DOHH2 (cell line): Measurements from ENCODE around the gene MYL6.

Experiments used
- H3F3A ChIP-seq: fragments of 200-600 bp; sonication (generic), shearing (Covaris generic); 2 replicates; pipeline ENCODE4 v1.6.0; 2016; ENCODE audit warnings: antibody characterized with exemption, mild to moderate bottlenecking; ENCODE audit not compliant: control insufficient read depth, insufficient read depth
- H3K27ac ChIP-seq: fragments of 200-600 bp; sonication (generic); 2 replicates; pipeline ENCODE4 v1.5.1; 2014; ENCODE audit warnings: low read depth, mild to moderate bottlenecking, low read length, moderate library complexity
- H3K27me3 ChIP-seq: fragments of 200-600 bp; sonication (generic); 2 replicates; pipeline ENCODE4 v1.6.1; 2014; ENCODE audit warnings: mild to moderate bottlenecking, low read length, mixed read lengths; ENCODE audit not compliant: control insufficient read depth
- H3K36me3 ChIP-seq: fragments of 200-600 bp; sonication (generic); 2 replicates; pipeline ENCODE4 v1.6.1; 2014; ENCODE audit warnings: mild to moderate bottlenecking, low read length, moderate library complexity, mixed read lengths; ENCODE audit not compliant: control insufficient read depth
- H3K4me1 ChIP-seq: fragments of 200-600 bp; sonication (generic); 2 replicates; pipeline ENCODE4 v1.6.1; 2014; ENCODE audit warnings: mild to moderate bottlenecking, low read length, mixed read lengths; ENCODE audit not compliant: control insufficient read depth
- H3K4me2 ChIP-seq: fragments of 200-600 bp; sonication (generic); 2 replicates; pipeline ENCODE4 v1.6.0; 2014; ENCODE audit warnings: mild to moderate bottlenecking, low read length, moderate library complexity
- H3K4me3 ChIP-seq: fragments of 200-600 bp; sonication (generic); 2 replicates; pipeline ENCODE4 v1.5.1; 2014; ENCODE audit warnings: mild to moderate bottlenecking, low read length, mixed read lengths
- H3K79me2 ChIP-seq: fragments of 200-600 bp; sonication (generic); 2 replicates; pipeline ENCODE4 v1.6.1; 2014; ENCODE audit warnings: mild to moderate bottlenecking, low read length, mixed read lengths; ENCODE audit not compliant: control insufficient read depth
- H3K9me2 ChIP-seq: fragments of 200-600 bp; sonication (generic); replicated peaks from 2 replicates; pipeline ENCODE4 v1.6.1; 2014; ENCODE audit warnings: mild to moderate bottlenecking, low read length, mixed read lengths; ENCODE audit not compliant: control insufficient read depth
- H3K9me3 ChIP-seq: fragments of 200-600 bp; sonication (generic); 2 replicates; pipeline ENCODE4 v1.6.1; 2014; ENCODE audit warnings: antibody characterized with exemption, low read length, mixed read lengths; ENCODE audit not compliant: control insufficient read depth, insufficient read depth
- H4K20me1 ChIP-seq: fragments of 200-600 bp; sonication (generic); 2 replicates; pipeline ENCODE4 v1.6.0; 2014; ENCODE audit warnings: low read depth, mild to moderate bottlenecking, antibody characterized with exemption, low read length, moderate library complexity; ENCODE audit not compliant: control insufficient read depth, insufficient read depth
- EZH2phosphoT487 ChIP-seq: fragments of 200-600 bp; sonication (generic); IDR thresholded peaks from 2 replicates; pipeline ENCODE4 v1.6.1; 2017; ENCODE audit warnings: borderline replicate concordance, mild to moderate bottlenecking, antibody characterized with exemption, low read length, moderate library complexity, mixed read lengths
- TF ChIP-seq, protein P1 (sequence below): fragments of 200-600 bp; sonication (generic); IDR thresholded peaks from one replicate; pipeline ENCODE4 v1.5.1; 2014; ENCODE audit warnings: antibody characterized with exemption, mild to moderate bottlenecking, low read depth, low read length; ENCODE audit not compliant: poor library complexity, severe bottlenecking

MYL6 gene

DNA sequence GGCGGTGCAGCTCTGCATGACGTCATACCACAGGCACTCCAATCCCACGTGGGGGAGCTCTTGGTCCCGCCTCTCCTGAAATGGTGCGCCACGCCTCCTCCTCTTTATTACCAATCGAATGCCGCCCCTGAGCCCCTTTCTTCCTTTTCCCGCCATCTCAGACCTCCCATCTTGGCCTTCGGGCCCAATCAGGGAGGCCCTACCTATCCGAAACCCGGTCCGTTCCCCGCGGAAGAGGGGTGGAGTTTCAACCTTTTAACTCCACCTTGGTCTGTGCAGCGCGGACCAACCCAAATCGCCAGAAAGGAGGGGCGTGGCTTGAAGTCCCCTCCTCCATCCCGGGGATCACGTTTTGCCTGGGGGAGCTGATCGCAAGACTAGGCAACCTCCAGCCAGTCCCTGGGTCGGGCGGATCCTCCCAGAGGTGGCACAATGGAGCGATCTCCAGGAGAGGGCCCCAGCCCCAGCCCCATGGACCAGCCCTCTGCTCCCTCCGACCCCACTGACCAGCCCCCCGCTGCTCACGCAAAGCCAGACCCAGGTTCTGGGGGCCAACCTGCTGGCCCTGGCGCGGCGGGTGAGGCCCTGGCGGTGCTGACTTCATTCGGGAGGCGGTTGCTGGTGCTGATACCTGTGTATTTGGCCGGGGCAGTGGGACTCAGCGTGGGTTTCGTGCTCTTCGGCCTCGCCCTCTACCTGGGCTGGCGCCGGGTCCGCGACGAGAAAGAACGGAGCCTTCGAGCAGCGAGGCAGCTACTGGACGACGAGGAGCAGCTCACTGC lies 30.1 kb upstream of the MYL6 start, which contains the start of gene ESYT1:
Gene ESYT1, plus strand, starts transcription at position 380 of the 782 bp plus-strand sequence. Its CDS starts 53 bp downstream, at position 433.
- H3K9me3 ChIP-seq, result peaks cover 5% of the 10 kb centered on the region; the same call in 1 of the 2 replicates
- peak within 1 kb of the TSS; percentile 82 for H3K27ac ChIP-seq
- H3K9me2 ChIP-seq, result no peaks in the 10 kb centered on the region
- H3K4me1 ChIP-seq, result peaks cover 54% of the 10 kb centered on the region
- H3K36me3 ChIP-seq, result peaks cover 29% of the 10 kb centered on the region
- H3K4me3 ChIP-seq, result peak within 1 kb of the TSS; percentile 90
- H3F3A ChIP-seq, result peaks cover 28% of the 10 kb centered on the region
- no peaks in the 10 kb centered on the region for H3K27me3 ChIP-seq
- peaks cover 40% of the 10 kb centered on the region for H3K79me2 ChIP-seq
- H3K4me2 ChIP-seq, result peak within 1 kb of the TSS; percentile 93
- TF ChIP-seq, protein P1, sequence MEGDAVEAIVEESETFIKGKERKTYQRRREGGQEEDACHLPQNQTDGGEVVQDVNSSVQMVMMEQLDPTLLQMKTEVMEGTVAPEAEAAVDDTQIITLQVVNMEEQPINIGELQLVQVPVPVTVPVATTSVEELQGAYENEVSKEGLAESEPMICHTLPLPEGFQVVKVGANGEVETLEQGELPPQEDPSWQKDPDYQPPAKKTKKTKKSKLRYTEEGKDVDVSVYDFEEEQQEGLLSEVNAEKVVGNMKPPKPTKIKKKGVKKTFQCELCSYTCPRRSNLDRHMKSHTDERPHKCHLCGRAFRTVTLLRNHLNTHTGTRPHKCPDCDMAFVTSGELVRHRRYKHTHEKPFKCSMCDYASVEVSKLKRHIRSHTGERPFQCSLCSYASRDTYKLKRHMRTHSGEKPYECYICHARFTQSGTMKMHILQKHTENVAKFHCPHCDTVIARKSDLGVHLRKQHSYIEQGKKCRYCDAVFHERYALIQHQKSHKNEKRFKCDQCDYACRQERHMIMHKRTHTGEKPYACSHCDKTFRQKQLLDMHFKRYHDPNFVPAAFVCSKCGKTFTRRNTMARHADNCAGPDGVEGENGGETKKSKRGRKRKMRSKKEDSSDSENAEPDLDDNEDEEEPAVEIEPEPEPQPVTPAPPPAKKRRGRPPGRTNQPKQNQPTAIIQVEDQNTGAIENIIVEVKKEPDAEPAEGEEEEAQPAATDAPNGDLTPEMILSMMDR, result no peak
- no peak for TF ChIP-seq EZH2phosphoT487
- no peaks in the 10 kb centered on the region for H4K20me1 ChIP-seq

DNA sequence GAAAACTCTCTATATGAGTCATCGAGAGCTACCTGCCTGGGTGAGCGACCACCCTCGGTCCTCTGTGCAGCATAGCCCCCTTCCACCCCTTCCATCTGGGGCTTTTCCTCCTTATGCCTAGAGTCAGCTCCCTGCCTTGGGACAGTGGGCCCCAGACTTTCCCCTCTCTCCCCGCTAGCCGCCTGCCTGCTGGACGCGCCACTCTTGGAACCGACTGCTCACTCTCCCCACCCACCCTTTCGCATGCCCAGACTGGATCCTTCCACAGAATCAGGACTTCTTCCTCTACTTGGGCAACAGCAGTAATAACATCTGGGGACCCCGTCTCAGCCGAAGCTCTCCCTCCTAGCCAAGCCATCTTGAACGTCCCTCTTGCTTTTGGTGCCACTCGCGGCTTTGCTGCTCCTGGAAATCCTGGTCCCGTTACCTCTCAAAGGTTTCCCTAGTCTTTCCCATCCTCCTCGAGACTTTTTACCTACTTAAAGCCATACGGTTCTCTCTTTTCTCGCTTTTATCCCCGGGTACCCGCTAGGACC lies 29.4 kb upstream of the MYL6 start:
- Histone ChIP-seq H3K4me3 (peak overlapping the region; percentile 90), H4K20me1 (no peaks in the 10 kb centered on the region), H3K4me2 (peak overlapping the region; percentile 85), H3K9me3 (peaks cover 5% of the 10 kb centered on the region; the same call in 1 of the 2 replicates), H3K36me3 (peaks cover 36% of the 10 kb centered on the region), H3K9me2 (no peaks in the 10 kb centered on the region), H3K27me3 (no peaks in the 10 kb centered on the region), H3K79me2 (peaks cover 40% of the 10 kb centered on the region), H3K4me1 (peaks cover 52% of the 10 kb centered on the region), H3F3A (peaks cover 28% of the 10 kb centered on the region), H3K27ac (peak overlapping the region; percentile 53)
- TF ChIP-seq EZH2phosphoT487, result no peak
- TF ChIP-seq, protein P1, result no peak

DNA sequence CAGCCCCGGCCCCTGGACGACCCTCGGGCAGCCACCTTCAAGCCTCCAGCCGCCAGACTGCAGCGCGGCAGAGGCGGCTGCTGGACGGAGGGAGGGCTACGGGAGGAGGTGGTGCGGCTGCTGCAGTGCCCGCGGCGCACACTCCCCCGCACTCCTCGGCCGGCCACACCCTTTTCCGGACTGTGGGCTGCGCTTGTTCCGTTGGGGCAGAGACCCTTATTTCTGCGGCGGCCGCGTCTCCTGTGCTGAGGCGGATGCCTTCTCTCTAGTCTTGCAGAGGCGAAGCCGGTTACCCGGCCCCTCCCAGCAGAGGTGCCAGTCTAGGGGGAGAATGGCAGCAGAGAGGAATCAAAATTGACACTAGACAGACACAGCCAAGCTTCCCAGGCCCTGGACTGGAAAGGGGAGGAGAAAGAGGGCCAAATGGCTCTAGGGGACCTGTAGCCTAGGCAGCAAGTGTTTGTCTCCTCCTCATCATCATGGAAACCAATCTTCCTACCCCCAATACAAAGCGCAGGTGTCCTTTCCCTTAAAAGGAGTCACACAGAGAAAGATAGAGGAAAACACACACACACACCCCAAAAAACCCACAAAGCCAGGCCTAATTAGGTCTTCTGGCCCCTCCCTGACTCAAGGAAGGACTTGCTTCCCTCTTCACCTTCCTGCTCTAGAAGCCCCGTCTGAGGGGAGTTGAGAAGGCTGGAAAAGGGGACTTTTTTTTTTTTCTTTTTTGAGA lies 28.8 kb upstream of the MYL6 start:
- Histone ChIP-seq H3K27ac (peak overlapping the region; percentile 53), H3K27me3 (no peaks in the 10 kb centered on the region), H3K4me2 (peak overlapping the region; percentile 85), H4K20me1 (no peaks in the 10 kb centered on the region), H3K4me1 (peaks cover 46% of the 10 kb centered on the region), H3K4me3 (peak overlapping the region; percentile 90), H3F3A (peaks cover 23% of the 10 kb centered on the region), H3K79me2 (peaks cover 35% of the 10 kb centered on the region), H3K9me2 (no peaks in the 10 kb centered on the region), H3K36me3 (peaks cover 42% of the 10 kb centered on the region), H3K9me3 (peaks cover 5% of the 10 kb centered on the region; the same call in 1 of the 2 replicates)
- TF ChIP-seq EZH2phosphoT487, result no peak
- TF ChIP-seq, protein P1, result no peak
